ENCODE data around the gene VEZT. TPM values are rescaled to one million over a fixed set of nuclear protein-coding genes. Genes with fewer than 3 reads are reported as not detected.

The VEZT gene
- polyA plus RNA-seq, 1 of the 3 experiments (the other 2 are of a cell fraction) = 41.2 TPM

GRCh38 chr12:95336387-95337067 is 118.9 kb downstream of the VEZT start:
- peak overlapping the region; percentile 19 to 48; a peak in 2 of 4 replicates for H3K4me3 ChIP-seq (ENCODE audit: low read depth in 2 of 2, low read length in 1 of 2)
- H3K36me3 ChIP-seq (replicated peaks in 1 of 2; ENCODE audit: control insufficient read depth in 1 of 2, insufficient read depth in 2 of 2, low read length in 1 of 2) = no peaks in the 10 kb centered on the region
- H3K79me2 ChIP-seq (ENCODE audit: insufficient read depth) = no peaks in the 10 kb centered on the region
- CTCF ChIA-PET = interaction anchor here (0.6 to 3.2 kb wide), 72 partner anchors 9 to 1202 kb away, joined by 3 to 41 read pairs (median 4); partner anchors contain the start of genes FGD6, METAP2, NR2C1 and VEZT
- H3K9me2 ChIP-seq = no peaks in the 10 kb centered on the region
- H4K20me1 ChIP-seq (ENCODE audit: insufficient read depth) = no peaks in the 10 kb centered on the region
- H3K9ac ChIP-seq = no peak overlapping the region
- no peaks in the 10 kb centered on the region for H3F3A ChIP-seq (replicated peaks; ENCODE audit: insufficient read depth)
- 21% methylated on average over 10 of the region's 10 CpGs for WGBS (ENCODE audit: low lambda C conversion rate)
- H3K4me2 ChIP-seq = peak overlapping the region; percentile 64; the same call in 1 of the 2 replicates
- peak overlapping the region; percentile 33 to 92; a peak in 3 of 4 replicates for H3K27ac ChIP-seq (ENCODE audit: low read depth in 2 of 2, low read length in 1 of 2)
- TF ChIP-seq GATA2 (CRISPR knock-in tag; IDR thresholded peaks at IDR 0.05) (peak; percentile 44; the same call in 1 of the 2 replicates), NFIC (IDR thresholded peaks at IDR 0.05; ENCODE audit: borderline replicate concordance) (peak; percentile 88), EP300 (IDR thresholded peaks at IDR 0.05; ENCODE audit: borderline replicate concordance in 1 of 2, low read depth in 1 of 2, low read length in 1 of 2) (peak in 1 of 2 experiments; percentile 59; a peak in 1 of 4 replicates), FOXJ3 (CRISPR knock-in tag; IDR thresholded peaks at IDR 0.05) (0 out of 2 replicates have a peak, but pooled peaks have one; percentile 25), TCF12 (IDR thresholded peaks at IDR 0.05) (peak; percentile 61; the same call in 1 of the 2 replicates), RAD21 (IDR thresholded peaks at IDR 0.05; ENCODE audit: low read length) (peak; percentile 99), CHD2 (IDR thresholded peaks at IDR 0.05; ENCODE audit: low read length, partially characterized antibody) (peak; percentile 62), MXI1 (IDR thresholded peaks at IDR 0.05; ENCODE audit: low read depth, low read length) (peak; percentile 77), FOSL2 (IDR thresholded peaks at IDR 0.05; ENCODE audit: borderline replicate concordance, low read depth) (no peak), MAX (IDR thresholded peaks at IDR 0.05; ENCODE audit: low read depth) (no peak; the same call in 1 of the 2 replicates), CTCF (IDR thresholded peaks at IDR 0.05) (peak; percentile 98), TAF1 (IDR thresholded peaks at IDR 0.05; ENCODE audit: borderline replicate concordance, low read depth, low read length) (no peak), SMC3 (IDR thresholded peaks at IDR 0.05; ENCODE audit: low read depth, low read length) (peak; percentile 96), RCOR1 (IDR thresholded peaks at IDR 0.05; ENCODE audit: low read length) (peak; percentile 82)
- POLR2A ChIA-PET = interaction anchor here (0.8 to 1.3 kb wide), 4 partner anchors 119 to 263 kb away, joined by 3 to 6 read pairs (median 4); partner anchors contain the start of genes FGD6, METAP2, NR2C1 and VEZT
- H3K27me3 ChIP-seq (ENCODE audit: insufficient read depth) = no peaks in the 10 kb centered on the region
- peak overlapping the region; percentile 65 for H2AFZ ChIP-seq (ENCODE audit: low read depth)
- peaks cover 0 to 3% of the 10 kb centered on the region in 2 experiments; a peak in 1 of 4 replicates for H3K4me1 ChIP-seq (ENCODE audit: control insufficient read depth in 1 of 2, insufficient read depth in 2 of 2, low read depth in 1 of 2, low read length in 1 of 2)
- no peaks in the 10 kb centered on the region for H3K9me3 ChIP-seq
- DNase-seq = peak; percentile 86

DNA sequence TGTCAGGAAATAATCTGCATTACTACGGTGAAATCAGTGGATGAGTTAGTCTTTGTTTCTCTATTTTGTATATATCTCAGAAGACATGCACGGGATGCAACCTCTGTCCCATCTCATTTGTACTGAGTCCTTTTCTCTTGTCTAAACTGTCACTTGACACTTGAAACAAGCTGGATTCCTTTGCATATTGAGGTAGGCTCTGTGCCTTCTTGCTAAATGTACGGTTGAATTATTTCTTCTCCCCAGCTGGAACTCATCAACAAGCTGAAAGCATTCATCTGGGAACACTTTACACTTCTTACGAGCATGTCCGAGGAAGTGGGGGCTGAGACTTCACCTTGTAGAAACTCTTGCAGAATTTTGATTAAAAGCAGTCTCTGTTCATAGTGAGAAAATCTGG is 119.5 kb downstream of the VEZT start:
- Histone ChIP-seq H3K36me3 (replicated peaks in 1 of 2; ENCODE audit: control insufficient read depth in 1 of 2, insufficient read depth in 2 of 2, low read length in 1 of 2) (no peaks in the 10 kb centered on the region), H3K9me2 (no peaks in the 10 kb centered on the region), H2AFZ (ENCODE audit: low read depth) (no peak overlapping the region), H3K9ac (no peak overlapping the region), H3K4me3 (ENCODE audit: low read depth in 2 of 2, low read length in 1 of 2) (no peak overlapping the region), H3K4me1 (ENCODE audit: control insufficient read depth in 1 of 2, insufficient read depth in 2 of 2, low read depth in 1 of 2, low read length in 1 of 2) (peaks cover 0 to 3% of the 10 kb centered on the region in 2 experiments; a peak in 1 of 4 replicates), H3K4me2 (no peak overlapping the region), H3K27me3 (ENCODE audit: insufficient read depth) (no peaks in the 10 kb centered on the region), H4K20me1 (ENCODE audit: insufficient read depth) (no peaks in the 10 kb centered on the region), H3K9me3 (no peaks in the 10 kb centered on the region), H3F3A (replicated peaks; ENCODE audit: insufficient read depth) (no peaks in the 10 kb centered on the region), H3K27ac (ENCODE audit: low read depth in 2 of 2, low read length in 1 of 2) (no peak overlapping the region; a peak in 1 of 4 replicates), H3K79me2 (ENCODE audit: insufficient read depth) (no peaks in the 10 kb centered on the region)
- ChIA-PET CTCF (interaction anchor here (0.6 to 3.2 kb wide), 50 partner anchors 10 to 1203 kb away, joined by 3 to 41 read pairs (median 4); partner anchors contain the start of genes FGD6, METAP2, NR2C1 and VEZT), POLR2A (interaction anchor here (0.8 kb wide), 1 partner anchor 221 kb away, joined by 3 read pairs; no protein-coding TSS in a partner anchor)
- no peak for DNase-seq
- WGBS (ENCODE audit: low lambda C conversion rate) = 57% methylated on average over 5 of the region's 5 CpGs
- TF ChIP-seq ELF1 (IDR thresholded peaks at IDR 0.05) = no peak
- TF ChIP-seq EP300 (IDR thresholded peaks at IDR 0.05; ENCODE audit: borderline replicate concordance in 1 of 2, low read depth in 1 of 2, low read length in 1 of 2) = no peak
- no peak for TF ChIP-seq CTCF (IDR thresholded peaks at IDR 0.05)
- no peak for TF ChIP-seq ZBTB33 (IDR thresholded peaks at IDR 0.05; ENCODE audit: borderline replicate concordance, low read depth)
- no peak for TF ChIP-seq FOXM1 (IDR thresholded peaks at IDR 0.05; ENCODE audit: low read depth)
- no peak for TF ChIP-seq SIN3A (IDR thresholded peaks at IDR 0.05; ENCODE audit: borderline replicate concordance, low read depth, low read length)
